Iris pigment epithelial cell (primary cell): ENCODE measurements around the gene TCAP.
"Not testable (repeated sequence)": the region's sequence is repeated elsewhere in the genome, so short reads cannot be mapped to it uniquely, and the experiment has no call there.

Source experiments
- DNase-seq: peaks from one replicate; pipeline ENCODE4 v3.0.0-alpha.2; 2011; ENCODE audit warnings: low read depth

TCAP gene

DNA sequence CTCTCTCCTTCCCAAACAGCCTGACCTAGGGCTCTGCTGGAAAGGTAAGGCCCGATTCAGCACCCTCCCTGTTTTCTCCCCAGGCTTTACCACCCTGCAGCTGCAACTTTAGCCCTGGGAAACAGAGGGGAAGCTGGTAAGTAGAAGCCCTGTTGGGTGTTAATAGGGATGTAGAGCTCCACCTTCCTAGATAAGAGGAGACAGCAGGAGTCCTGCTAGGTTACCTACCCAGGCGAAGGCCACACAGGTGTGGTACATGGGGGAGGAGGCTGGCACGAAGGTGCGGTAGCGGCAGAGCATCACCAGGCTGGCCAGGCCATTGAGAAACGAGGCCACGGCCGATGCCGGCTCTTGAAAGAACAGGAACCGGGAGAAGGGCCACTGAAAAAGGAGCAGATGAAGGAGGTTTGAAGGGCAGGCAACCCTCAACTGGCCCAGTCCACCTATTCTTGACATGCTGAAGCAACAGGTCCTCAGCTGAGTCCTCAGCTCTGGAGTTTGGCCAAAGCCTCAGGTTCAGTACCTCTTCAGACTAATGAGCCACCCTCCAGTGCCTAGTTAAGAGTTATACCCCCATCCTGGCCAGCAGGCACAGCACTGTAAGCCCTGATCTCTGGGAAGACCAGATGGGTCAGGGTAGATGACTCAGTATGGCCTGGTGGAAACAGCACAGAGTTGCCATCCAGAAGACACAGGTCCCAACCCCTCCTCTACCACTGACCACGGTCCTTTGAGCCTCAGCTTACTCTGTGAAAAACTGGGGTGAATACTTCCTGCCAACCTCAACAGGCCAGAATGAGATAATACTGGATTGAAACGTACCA lies 19.4 kb downstream of the TCAP start:
- DNase-seq: no peak

DNA sequence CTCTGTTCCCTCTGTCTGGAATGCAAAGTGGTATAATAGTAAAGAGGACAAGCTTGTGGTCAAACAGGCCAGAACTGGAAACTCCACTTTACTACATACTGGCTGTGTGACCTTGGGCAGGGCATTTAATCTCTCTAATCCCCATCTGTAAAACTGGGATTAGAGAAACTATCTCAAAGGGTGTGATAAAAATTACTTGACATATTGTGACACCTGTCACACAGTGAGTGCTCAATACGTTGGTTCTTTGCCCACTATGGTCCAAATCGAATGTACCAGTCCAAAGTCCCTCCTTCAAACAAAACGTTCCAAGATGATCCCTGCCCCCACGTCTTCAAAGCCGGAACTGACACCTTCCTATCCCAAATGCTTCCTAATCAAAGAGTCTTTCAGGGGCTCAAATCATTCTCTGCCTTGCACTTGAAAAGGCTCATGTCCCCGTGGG lies 22.0 kb downstream of the TCAP start:
- DNase-seq: no peak

DNA sequence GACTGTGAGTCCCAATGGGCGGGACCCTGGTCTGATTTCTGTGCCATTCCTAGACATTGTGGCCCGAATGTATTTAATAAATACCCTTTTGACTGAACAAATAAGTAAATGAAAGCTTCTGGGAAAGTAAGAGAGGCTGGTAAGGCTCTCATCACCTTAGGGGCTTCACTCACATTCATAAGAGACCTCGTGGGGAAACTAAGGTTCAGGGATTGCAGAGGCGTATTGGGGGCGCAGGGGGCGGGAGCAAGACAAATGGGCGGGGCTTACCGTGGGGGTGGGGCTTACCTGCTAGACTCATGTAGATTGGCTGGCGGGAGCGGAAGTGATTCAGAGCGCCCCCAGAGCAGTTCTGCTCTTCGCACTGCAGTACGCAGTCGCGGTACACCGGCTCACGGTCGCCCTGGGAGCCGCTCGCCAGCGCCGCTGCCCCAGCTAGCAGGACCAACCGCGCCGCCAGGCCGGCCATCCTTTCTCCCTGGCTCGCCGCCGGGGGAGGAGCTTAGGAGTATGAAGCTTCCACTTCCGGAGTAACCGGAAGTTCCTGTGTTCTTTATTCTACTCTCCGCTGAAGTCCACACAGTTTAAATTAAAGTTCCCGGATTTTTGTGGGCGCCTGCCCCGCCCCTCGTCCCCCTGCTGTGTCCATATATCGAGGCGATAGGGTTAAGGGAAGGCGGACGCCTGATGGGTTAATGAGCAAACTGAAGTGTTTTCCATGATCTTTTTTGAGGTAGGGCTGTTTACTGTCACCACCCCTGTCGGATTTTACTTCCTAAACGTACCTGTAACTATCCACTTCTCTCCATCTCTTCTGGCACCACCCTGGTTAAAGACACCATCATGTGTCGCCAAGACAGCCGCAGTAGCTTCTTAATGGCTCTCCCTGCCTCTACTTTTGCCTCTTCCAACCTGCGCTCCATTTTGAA lies 22.7 kb downstream of the TCAP start, which contains the start of gene PGAP3:
PGAP3 (minus strand) TSS at position 512 of the 929 bp plus-strand sequence; CDS start at position 469, 43 bp downstream.
- DNase-seq: peak; percentile 93

DNA sequence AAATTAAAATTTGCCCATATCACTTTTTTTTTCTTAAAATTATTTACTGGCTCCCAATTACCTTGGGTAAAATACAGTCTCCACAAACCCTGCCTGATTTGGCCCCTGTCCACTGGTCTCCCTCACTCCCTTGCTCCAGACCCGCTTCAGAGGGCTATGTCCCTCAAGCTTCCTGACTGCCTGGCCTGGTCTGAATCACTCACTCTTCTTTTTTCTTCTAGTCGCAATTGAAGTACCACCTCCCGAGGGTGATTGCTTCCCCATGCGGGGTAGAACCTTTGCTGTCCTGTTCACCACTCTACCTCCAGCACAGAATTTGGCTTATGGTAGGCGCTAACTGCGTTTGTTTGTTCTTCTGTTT lies 23.3 kb downstream of the TCAP start:
- peak; percentile 25 for DNase-seq

DNA sequence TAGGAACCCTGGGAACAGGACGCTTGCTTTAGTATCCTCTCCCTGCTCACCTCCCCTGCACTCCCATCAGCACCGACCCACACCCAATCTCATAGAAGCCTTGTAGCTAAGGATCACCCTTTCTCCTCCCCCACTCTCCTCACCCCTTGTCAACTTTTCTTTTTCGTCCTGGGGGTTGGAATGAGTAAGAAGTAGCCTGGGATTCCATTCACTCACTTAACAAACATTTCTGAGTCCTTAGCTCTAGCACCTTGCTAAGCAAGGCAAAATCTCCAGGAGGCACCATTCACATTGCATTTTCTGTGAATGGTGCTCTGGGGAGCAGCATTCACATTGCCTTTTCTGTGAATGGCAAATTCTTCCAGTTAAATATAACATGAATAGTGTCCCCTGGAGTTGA lies 23.8 kb downstream of the TCAP start:
- DNase-seq: no peak

DNA sequence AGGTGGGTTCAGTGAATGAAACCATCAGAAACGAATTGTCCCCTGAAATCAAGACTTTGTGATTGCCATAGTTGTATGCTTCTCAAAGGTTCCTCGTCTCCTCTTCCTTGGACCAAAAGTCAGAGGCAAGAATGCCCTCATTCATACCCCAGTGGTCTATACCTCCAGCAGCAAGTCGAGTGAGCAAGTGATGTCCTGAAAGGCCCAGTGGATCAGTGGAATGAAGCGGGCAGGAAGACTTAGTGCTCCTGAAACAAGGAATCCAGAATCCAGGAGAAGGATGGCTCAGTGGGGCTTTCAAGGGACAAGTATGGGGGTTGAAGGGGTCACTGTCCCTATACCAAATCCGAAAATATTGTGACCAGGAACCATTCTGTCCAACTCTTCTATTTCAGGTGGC lies 29.4 kb downstream of the TCAP start:
- no peak for DNase-seq

DNA sequence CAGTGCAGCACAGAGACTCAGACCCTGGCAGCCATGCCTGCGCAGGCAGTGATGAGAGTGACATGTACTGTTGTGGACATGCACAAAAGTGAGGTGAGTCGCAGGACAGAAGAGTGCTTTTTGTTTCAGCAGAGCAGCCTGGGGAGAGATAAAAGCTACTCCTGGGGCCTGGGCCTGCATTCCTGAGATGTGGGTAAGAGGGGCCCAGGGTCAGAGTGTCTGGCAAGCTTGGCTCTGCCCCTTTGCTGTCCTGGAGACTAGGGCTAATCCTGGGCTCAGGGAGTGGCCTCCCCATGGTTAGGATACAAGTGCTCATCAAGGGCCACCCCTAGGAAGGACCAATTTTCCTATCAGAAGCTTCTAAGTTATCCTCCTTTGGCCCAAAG lies 29.9 kb downstream of the TCAP start:
- no peak for DNase-seq

DNA sequence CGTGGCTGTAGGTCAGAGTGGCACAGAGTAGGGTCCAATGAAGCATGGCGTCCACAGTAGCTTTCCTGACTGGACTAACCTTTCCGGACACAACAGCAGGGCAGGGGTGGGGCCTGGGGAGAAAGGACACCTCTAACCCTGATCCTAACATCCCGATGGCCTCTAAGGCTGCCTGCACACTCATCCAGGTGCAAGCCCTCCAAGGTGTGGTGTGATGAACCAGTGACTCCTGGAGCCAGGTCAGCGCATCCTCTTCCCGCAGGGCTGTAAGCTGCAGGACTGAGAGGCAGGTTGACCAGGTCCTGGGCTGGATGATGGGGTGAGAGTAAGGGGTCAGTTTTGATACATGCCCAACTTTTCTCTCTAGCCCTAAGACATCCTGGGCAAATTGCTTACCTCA lies 31.6 kb downstream of the TCAP start:
- no peak for DNase-seq

DNA sequence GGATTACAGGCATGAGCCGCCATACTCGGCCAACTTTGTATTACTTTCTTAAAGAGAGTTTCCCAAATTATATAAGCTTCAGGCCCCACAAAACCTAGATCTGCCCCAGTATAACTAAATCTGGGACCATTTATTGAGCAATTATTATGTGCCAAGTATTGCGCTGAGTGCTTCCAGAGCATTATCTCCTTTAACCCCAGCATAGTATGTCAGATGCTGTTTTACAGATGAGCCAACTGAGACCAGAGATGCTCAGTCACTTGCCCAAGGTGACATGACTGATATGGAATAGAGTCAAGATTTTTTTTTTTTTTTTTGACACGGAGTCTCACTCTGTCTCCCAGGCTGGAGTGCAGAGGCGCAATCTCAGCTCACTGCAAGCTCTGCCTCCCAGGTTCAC lies 32.8 kb downstream of the TCAP start:
- no peak for DNase-seq

DNA sequence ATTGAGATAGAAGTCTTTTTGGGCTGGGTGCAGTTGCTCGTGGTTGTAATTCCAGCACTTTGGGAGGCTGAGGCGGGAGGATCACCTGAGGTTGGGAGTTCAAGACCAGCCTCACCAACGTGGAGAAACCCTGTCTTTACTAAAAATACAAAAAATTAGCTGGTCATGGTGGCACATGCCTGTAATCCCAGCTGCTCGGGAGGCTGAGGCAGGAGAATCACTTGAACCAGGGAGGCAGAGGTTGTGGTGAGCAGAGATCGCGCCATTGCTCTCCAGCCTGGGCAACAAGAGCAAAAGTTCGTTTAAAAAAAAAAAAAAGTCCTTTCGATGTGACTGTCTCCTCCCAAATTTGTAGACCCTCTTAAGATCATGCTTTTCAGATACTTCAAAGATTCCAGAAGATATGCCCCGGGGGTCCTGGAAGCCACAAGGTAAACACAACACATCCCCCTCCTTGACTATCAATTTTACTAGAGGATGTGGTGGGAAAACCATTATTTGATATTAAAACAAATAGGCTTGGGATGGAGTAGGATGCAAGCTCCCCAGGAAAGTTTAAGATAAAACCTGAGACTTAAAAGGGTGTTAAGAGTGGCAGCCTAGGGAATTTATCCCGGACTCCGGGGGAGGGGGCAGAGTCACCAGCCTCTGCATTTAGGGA lies 34.1 kb downstream of the TCAP start:
- DNase-seq: not testable (repeated sequence)

DNA sequence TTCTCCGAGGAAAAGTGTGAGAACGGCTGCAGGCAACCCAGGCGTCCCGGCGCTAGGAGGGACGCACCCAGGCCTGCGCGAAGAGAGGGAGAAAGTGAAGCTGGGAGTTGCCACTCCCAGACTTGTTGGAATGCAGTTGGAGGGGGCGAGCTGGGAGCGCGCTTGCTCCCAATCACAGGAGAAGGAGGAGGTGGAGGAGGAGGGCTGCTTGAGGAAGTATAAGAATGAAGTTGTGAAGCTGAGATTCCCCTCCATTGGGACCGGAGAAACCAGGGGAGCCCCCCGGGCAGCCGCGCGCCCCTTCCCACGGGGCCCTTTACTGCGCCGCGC lies 34.6 kb downstream of the TCAP start, which contains the start of gene ERBB2:
ERBB2 (plus strand) TSS at position 247 of the 330 bp plus-strand sequence. CDS start 175 bp downstream, outside the sequence.
- DNase-seq: peak; percentile 85

DNA sequence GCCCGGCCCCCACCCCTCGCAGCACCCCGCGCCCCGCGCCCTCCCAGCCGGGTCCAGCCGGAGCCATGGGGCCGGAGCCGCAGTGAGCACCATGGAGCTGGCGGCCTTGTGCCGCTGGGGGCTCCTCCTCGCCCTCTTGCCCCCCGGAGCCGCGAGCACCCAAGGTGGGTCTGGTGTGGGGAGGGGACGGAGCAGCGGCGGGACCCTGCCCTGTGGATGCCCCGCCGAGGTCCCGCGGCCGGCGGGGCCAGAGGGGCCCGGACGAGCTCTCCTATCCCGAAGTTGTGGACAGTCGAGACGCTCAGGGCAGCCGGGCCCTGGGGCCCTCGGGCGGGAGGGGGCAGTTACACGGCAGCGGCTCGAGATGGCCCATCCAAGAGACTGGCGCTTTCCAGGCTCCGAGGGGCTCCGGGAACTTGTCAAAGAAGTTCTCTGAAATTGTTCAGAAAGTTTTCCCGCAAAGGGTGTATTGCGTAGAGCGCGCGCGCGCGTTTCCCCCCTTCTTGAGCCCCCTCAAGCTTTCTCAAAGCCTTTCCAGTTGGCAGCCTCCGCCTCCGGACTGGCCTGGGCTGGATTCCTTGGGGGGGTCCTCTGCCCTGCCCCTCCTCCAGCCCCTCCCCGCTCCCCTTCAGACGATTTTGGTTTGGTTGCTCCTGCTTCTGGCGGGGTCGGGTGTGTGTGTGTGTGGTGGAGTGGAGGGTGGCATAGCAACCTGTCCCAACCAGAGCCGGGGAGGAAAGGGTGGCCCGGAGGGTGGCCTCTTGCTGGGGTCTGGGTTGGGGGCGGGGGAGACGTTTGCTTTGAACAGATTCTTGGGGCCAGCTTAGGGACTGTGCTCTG lies 35.2 kb downstream of the TCAP start:
- peak; percentile 38 for DNase-seq

DNA sequence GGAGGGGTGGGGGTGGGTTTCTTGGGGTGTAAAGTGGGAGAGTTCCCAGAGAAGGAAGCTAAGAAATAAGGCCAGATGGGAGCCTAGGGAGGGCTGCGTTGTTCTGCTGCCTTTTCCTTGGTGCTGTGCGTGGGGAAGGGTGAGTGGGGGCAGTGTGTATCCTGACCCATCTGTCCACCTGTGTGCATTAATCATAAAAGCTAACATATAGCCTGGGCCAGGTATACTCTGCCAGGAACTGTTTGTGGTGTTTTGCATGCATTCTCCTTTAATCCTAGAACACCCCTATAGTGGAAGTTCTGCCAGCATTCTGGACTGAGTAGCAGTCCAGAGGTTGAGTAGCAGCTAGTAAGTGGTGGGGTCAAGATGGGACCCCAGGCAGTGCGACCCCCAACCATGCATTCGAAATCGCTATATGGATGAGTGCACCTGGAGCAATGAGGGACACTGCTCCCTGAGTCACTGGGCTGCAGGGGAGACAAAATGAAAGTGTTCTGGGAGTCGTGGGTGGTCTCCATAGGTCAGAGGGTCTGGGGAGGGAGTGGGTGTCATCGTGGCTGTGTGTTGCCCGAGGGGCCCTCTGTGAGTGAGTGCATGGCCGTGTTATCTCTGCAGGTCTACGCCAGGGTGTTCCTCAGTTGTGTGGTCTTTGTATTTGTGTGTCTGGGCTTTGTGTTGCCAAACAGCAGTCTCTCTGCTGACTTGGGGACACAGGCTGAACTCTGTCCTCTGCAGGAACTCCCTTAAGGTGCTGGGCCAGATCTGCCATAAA lies 36.0 kb downstream of the TCAP start:
- no peak for DNase-seq

DNA sequence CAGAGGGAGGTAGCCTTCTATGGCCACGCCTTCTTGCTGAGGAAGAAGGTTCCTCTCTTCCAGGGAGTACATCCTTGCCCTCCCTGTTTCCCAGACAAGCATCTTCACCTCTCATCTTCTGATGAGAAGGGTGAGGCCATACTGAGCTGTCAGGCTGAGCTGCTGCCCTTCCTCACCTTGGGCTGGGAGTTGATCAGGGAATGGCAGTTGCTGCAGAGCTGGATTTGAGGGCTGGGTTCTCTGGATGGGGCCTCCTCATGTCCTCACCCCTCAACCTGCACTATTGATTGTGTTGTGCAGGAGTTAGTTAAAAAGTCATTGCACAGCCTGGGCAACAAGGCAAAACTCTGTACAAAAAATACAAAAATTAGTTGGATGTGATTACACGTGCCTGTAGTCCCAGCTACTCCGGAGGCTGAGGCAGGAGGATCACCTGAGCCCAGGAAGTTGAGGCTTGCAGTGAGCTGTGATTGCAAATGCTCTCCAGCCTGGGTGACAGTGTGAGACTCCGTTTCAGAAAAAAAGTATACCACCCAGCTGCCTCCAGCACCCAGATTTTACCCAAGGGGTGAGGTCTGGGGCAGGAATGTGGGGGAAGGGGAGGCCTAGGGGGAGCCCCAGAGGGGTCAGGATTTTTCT lies 36.8 kb downstream of the TCAP start:
- no peak for DNase-seq

DNA sequence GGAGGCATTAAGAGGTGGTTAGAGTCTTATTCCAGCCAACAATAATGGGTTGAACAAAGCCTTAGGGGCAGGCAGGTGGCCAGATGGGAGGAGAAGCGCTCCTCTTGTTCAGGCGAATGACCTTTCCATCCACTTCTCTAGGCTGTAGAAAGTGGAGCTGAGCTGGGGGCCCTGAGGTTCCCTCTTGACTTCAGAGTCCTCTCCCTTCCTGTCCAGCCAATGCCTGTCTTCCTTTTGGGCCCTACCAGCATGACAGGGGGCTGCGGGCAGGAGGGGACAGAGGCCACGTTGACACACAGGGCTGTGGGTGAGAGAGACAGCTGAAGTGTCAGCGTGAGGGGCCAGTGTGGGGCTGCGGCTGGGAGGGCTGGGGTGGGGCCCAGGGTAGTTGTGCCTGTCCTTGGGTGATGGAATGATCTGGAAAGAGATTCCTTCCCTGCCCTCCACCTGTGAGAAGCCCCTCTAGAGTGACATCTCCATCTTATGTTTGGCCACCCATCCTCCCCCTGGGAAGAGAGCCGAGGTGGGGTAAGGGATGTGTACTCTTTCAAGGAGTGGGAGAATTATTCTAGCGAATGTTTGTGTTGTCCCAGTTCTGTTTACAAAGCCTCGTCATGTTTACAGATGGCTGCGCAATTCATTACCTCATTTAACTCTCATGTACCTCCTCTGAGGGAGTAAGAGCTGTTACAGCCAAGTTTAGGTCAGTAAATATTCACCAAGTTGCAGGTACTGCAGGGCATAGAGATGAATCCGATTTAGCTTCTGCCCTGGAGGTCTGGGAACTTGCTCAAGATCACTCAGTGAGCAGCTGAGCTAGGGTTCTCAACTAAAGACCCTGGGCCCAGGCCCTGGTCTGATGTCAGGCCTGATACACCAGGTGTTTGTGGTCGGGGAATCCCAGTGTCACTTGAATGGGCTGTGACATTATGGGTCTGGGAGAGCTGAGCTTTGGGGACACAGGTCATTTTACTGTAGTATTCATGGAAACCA lies 38.0 kb downstream of the TCAP start:
- no peak for DNase-seq

DNA sequence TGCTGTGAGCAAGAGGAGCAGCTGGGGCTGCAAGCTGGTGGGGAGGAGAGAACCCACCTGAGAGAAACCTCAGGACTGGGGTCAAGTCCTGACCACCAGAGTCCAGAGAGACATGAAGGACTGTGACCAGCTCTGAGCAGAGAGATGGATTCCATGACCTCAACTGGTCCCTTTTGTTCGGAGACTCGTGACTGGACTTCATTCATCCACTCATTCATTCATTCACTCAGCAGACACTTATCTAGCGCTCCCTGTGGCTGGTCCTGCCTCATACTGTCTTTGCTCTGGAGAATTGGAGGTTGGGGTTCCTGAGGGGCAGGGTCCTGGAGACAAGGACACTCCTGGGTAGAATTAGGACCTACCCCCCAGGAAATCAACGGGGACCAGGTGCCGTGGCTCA lies 38.8 kb downstream of the TCAP start:
- no peak for DNase-seq

DNA sequence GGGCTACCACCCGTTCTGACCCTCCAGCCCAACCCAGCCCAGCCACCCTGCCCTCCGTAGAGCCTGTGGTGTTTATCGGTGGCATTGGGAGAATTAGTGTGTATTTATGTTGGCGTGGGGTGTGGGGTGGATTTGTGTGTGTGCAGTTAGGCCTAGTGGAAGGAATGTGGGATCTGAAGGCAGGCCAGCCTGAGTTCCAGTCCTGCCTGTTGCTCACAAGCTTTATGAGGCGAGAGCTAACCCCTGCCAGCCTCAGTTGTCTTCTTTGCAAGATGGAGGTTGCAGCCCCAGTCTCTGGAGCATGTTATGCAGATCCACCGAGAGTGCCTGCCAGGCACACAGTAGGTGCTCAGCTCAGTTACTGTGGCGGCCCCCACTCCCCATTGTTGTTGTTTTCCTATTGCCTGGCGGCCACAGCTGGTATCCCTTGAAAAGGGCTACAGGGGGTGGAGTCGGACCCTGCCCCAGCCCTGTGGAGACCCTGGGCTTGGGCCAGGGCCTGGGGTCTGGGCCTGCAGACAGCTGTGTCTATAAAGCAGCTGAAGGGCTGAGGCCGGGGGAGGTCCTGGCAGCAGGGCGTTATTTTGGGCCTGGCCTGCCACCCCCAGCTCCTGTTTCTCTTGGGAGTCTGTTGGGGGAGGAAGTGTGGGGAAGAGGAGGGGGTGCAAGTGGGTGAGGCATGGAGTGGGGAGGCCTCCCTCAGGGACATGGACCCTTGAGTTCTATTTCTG lies 39.8 kb downstream of the TCAP start:
- peak; percentile 67 for DNase-seq

DNA sequence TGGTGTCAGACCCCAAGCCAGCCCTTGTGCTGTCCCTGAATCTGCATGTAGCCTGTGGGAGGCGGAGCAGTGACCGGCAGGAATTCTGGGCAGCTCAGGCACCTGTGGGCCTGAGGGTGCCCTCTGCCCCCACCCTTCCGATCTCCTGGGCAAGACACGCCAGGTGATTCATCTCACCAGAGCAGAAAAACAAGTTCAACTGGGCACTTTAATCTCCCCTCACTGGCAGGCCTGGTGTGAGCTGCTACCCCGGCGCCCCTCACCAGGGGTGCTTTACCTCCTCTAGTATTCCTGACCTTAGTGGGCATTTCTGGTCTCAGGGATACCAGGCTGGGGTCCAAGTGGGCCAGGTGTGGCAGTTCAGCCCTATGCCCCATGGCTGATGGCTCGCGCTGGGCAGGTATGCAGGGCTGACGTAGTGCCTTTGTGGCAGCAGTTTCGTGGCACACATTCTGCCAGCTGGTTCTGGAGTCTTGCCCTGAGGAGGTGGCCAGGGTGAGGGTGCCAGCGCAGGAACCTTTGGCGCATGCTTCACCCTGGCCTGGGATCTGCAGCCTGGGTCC lies 40.7 kb downstream of the TCAP start:
- no peak for DNase-seq
